Panc1 (cell line): ENCODE results near the gene TIMP3. TPM values are rescaled to one million over a fixed set of nuclear protein-coding genes. Genes with fewer than 3 reads are reported as not detected.

ENCODE experiments used
- ATAC-seq: fragments of 200-7000 bp; cut with Tn5 transposase; 2 replicates; pipeline ENCODE4 v1.9.1; 2020; ENCODE audit warnings: mild to moderate bottlenecking, moderate library complexity
- BruUV-seq: library from RNA; stranded (reverse); fragments of 400-500 nt; replicated peaks from 2 replicates; lab custom pipeline; 2021; lab: Mats Ljungman, UMichigan
- CTCF ChIA-PET: fragments of 300-600 bp; sonication (Branson Sonifier 250); formaldehyde crosslinking; loops from one replicate; lab custom pipeline; 2022; ENCODE audit warnings: antibody characterized with exemption; lab: Charles Lee
- POLR2A ChIA-PET: fragments of 300-600 bp; sonication (Branson Sonifier 250); formaldehyde crosslinking; loops from one replicate; lab custom pipeline; 2022; ENCODE audit warnings: antibody characterized with exemption; lab: Charles Lee
- DNase-seq: peaks from one replicate; pipeline ENCODE4 v3.0.0-alpha.2; 2010; ENCODE audit warnings: low read depth, low spot score
- H3K27ac ChIP-seq: 2 replicates; pipeline ENCODE4 v1.5.1; 2011; ENCODE audit warnings: mild to moderate bottlenecking, low read length, inconsistent platforms
- H3K27me3 ChIP-seq: fragments of 200-500 bp; sonication (Bioruptor generic); 2 replicates; pipeline ENCODE4 v1.6.0; 2014; ENCODE audit warnings: low read length, inconsistent platforms; ENCODE audit not compliant: control insufficient read depth, insufficient read depth
- H3K36me3 ChIP-seq: fragments of 200-500 bp; sonication (Bioruptor generic); 2 replicates; pipeline ENCODE4 v1.5.1; 2014; ENCODE audit warnings: inconsistent platforms, mild to moderate bottlenecking, low read length, moderate library complexity; ENCODE audit not compliant: control insufficient read depth, insufficient read depth
- H3K4me1 ChIP-seq: 2 replicates; pipeline ENCODE4 v1.5.1; 2011; ENCODE audit warnings: inconsistent platforms, mild to moderate bottlenecking, low read length, moderate library complexity; ENCODE audit not compliant: control insufficient read depth, insufficient read depth
- H3K4me3 ChIP-seq, 2 experiments: 2 replicates each; pipeline ENCODE4 v1.5.1; 2011 to 2012; ENCODE audit warnings: low read depth in 2 of 2, low read length in 2 of 2, mild to moderate bottlenecking in 2 of 2, inconsistent platforms in 1 of 2, moderate library complexity in 1 of 2
- H3K9me3 ChIP-seq: fragments of 200-500 bp; sonication (Bioruptor generic); 2 replicates; pipeline ENCODE4 v1.5.1; 2014; ENCODE audit warnings: low read depth, mild to moderate bottlenecking, inconsistent platforms, low read length, moderate library complexity; ENCODE audit not compliant: control insufficient read depth, insufficient read depth
- POLR2AphosphoS5 ChIP-seq: IDR thresholded peaks from 2 replicates; pipeline ENCODE4 v1.6.1; 2012; ENCODE audit warnings: mild to moderate bottlenecking, low read depth, low read length, moderate library complexity
- SIN3A ChIP-seq: IDR thresholded peaks from 2 replicates; pipeline ENCODE4 v1.6.1; 2012; ENCODE audit warnings: low read depth, mild to moderate bottlenecking, low read length, moderate library complexity, borderline replicate concordance; ENCODE audit not compliant: insufficient read depth
- TCF7L2 ChIP-seq: IDR thresholded peaks from 2 replicates; pipeline ENCODE4 v1.6.1; 2011; ENCODE audit warnings: mild to moderate bottlenecking, low read depth, low read length, inconsistent platforms
- in situ Hi-C: cut with HindIII; loops from 2 replicates; pipeline ENCODE4 v1.10.0; 2016; ENCODE audit warnings: low sequenced_read_pairs, low pct_unique_long_range_greater_than_20kb
- intact Hi-C: fragments of 100-400 bp; cut with micrococcal nuclease; formaldehyde crosslinking; loops from one replicate; pipeline ENCODE4 v1.10.0; 2022; ENCODE audit not compliant: unreplicated experiment
- total RNA-seq: library from RNA; stranded (reverse); gene quantifications from one replicate; pipeline ENCODE4 v1.2.1, GENCODE V29; 2021; ENCODE audit not compliant: unreplicated experiment
- TF ChIP-seq, protein P1 (sequence below), 2 experiments: IDR thresholded peaks; 2 replicates each; pipeline ENCODE4 v1.6.1; 2011 to 2012; ENCODE audit warnings: low read depth in 2 of 2, control low read depth in 1 of 2, low read length in 1 of 2, mild to moderate bottlenecking in 1 of 2, moderate library complexity in 1 of 2; ENCODE audit not compliant: insufficient read depth in 1 of 2
- TF ChIP-seq, protein P2 (sequence below): fragments of 450-650 bp; IDR thresholded peaks from 2 replicates; pipeline ENCODE4 v1.5.1; 2017; ENCODE audit warnings: mild to moderate bottlenecking

The TIMP3 gene
- total RNA-seq, 1 experiment from 2014 or later = 0.67 TPM

GRCh38 chr22:32848226-32848625 is 46.7 kb downstream of the TIMP3 start:
- peaks cover 8% of the 10 kb centered on the region for H3K27me3 ChIP-seq
- no peaks in the 10 kb centered on the region for H3K4me1 ChIP-seq
- no peaks in the 10 kb centered on the region for H3K36me3 ChIP-seq
- ChIA-PET CTCF (no interaction called here), POLR2A (no interaction called here)
- BruUV-seq = no TSS peak
- intact Hi-C loops (no loop called here), in situ Hi-C loops (no loop called here)
- no peak for DNase-seq
- H3K4me3 ChIP-seq = no peak overlapping the region
- H3K27ac ChIP-seq = no peak overlapping the region
- TF ChIP-seq POLR2AphosphoS5 = no peak
- TF ChIP-seq TCF7L2 = no peak
- TF ChIP-seq, protein P1, sequence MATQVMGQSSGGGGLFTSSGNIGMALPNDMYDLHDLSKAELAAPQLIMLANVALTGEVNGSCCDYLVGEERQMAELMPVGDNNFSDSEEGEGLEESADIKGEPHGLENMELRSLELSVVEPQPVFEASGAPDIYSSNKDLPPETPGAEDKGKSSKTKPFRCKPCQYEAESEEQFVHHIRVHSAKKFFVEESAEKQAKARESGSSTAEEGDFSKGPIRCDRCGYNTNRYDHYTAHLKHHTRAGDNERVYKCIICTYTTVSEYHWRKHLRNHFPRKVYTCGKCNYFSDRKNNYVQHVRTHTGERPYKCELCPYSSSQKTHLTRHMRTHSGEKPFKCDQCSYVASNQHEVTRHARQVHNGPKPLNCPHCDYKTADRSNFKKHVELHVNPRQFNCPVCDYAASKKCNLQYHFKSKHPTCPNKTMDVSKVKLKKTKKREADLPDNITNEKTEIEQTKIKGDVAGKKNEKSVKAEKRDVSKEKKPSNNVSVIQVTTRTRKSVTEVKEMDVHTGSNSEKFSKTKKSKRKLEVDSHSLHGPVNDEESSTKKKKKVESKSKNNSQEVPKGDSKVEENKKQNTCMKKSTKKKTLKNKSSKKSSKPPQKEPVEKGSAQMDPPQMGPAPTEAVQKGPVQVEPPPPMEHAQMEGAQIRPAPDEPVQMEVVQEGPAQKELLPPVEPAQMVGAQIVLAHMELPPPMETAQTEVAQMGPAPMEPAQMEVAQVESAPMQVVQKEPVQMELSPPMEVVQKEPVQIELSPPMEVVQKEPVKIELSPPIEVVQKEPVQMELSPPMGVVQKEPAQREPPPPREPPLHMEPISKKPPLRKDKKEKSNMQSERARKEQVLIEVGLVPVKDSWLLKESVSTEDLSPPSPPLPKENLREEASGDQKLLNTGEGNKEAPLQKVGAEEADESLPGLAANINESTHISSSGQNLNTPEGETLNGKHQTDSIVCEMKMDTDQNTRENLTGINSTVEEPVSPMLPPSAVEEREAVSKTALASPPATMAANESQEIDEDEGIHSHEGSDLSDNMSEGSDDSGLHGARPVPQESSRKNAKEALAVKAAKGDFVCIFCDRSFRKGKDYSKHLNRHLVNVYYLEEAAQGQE (IDR thresholded peaks at IDR 0.05; ENCODE audit: insufficient read depth in 1 of 2, low read depth in 2 of 2, low read length in 1 of 2) = no peak
- H3K9me3 ChIP-seq = no peaks in the 10 kb centered on the region
- no peak for ATAC-seq

- BruUV-seq = no TSS peak
- no peaks in the 10 kb centered on the region for H3K36me3 ChIP-seq
- H3K4me3 ChIP-seq = no peak overlapping the region
- in situ Hi-C loops (no loop called here), intact Hi-C loops (no loop called here)
- no peaks in the 10 kb centered on the region for H3K9me3 ChIP-seq
- ChIA-PET POLR2A (no interaction called here), CTCF (no interaction called here)
- H3K27me3 ChIP-seq = peaks cover 8% of the 10 kb centered on the region
- H3K27ac ChIP-seq = no peak overlapping the region
- no peak for DNase-seq
- no peak for ATAC-seq
- no peaks in the 10 kb centered on the region for H3K4me1 ChIP-seq
- TF ChIP-seq SIN3A (no peak), POLR2AphosphoS5 (no peak), TCF7L2 (no peak)
- TF ChIP-seq, protein P2, sequence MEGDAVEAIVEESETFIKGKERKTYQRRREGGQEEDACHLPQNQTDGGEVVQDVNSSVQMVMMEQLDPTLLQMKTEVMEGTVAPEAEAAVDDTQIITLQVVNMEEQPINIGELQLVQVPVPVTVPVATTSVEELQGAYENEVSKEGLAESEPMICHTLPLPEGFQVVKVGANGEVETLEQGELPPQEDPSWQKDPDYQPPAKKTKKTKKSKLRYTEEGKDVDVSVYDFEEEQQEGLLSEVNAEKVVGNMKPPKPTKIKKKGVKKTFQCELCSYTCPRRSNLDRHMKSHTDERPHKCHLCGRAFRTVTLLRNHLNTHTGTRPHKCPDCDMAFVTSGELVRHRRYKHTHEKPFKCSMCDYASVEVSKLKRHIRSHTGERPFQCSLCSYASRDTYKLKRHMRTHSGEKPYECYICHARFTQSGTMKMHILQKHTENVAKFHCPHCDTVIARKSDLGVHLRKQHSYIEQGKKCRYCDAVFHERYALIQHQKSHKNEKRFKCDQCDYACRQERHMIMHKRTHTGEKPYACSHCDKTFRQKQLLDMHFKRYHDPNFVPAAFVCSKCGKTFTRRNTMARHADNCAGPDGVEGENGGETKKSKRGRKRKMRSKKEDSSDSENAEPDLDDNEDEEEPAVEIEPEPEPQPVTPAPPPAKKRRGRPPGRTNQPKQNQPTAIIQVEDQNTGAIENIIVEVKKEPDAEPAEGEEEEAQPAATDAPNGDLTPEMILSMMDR = no peak
- TF ChIP-seq, protein P1 (IDR thresholded peaks at IDR 0.05; ENCODE audit: insufficient read depth in 1 of 2, low read depth in 2 of 2, low read length in 1 of 2) = no peak
Observed at GRCh38 chr22:32849501-32849900, 48.0 kb downstream of the TIMP3 start.
